Keratinocyte (primary cell): ENCODE results near the gene POLR2M. TPM values are rescaled to one million over a fixed set of nuclear protein-coding genes. Genes with fewer than 3 reads are reported as not detected.

Source experiments
- DNase-seq: peaks from one replicate; pipeline ENCODE4 v3.0.0-alpha.2; 2011; ENCODE audit warnings: low read depth, missing footprints, low spot score
- FAIRE-seq: peaks from 2 replicates; lab custom pipeline; 2011; peaks lifted over from hg19 to GRCh38; lab: Jason Lieb, UNC
- H2AFZ ChIP-seq: 2 replicates; pipeline ENCODE4 v1.6.0; 2012; ENCODE audit warnings: low read length, control low read depth, inconsistent platforms; ENCODE audit not compliant: control insufficient read depth
- H3K27ac ChIP-seq: 2 replicates; pipeline ENCODE4 v1.5.1; 2011; ENCODE audit warnings: low read length; ENCODE audit not compliant: control insufficient read depth, insufficient read depth
- H3K27me3 ChIP-seq: 3 replicates; pipeline ENCODE4 v1.6.0; 2011; ENCODE audit warnings: low read length; ENCODE audit not compliant: control insufficient read depth, insufficient read depth; ENCODE audit errors: extremely low read depth
- H3K36me3 ChIP-seq, 2 experiments: 2 replicates in 1 of 2; 3 replicates in 1 of 2; pipeline ENCODE4 v1.5.1; 2011; ENCODE audit warnings: low read length in 2 of 2, mild to moderate bottlenecking in 1 of 2; ENCODE audit not compliant: control insufficient read depth in 2 of 2, insufficient read depth in 2 of 2; ENCODE audit errors: extremely low read depth in 1 of 2
- H3K4me1 ChIP-seq: 3 replicates; pipeline ENCODE4 v1.5.1; 2011; ENCODE audit warnings: low read length; ENCODE audit not compliant: control insufficient read depth, insufficient read depth; ENCODE audit errors: extremely low read depth
- H3K4me2 ChIP-seq: 3 replicates; pipeline ENCODE4 v1.6.0; 2011; ENCODE audit warnings: low read depth, low read length; ENCODE audit not compliant: control insufficient read depth, insufficient read depth; ENCODE audit errors: extremely low read depth
- H3K4me3 ChIP-seq, 3 experiments: fragments of 200-600 bp in 1 of 3; sonication (generic) in 1 of 3; 2 replicates in 2 of 3; 3 replicates in 1 of 3; pipeline ENCODE4 v1.5.1; 2011 to 2016; ENCODE audit warnings: low read length in 3 of 3, mild to moderate bottlenecking in 3 of 3, control low read depth in 2 of 3, inconsistent platforms in 1 of 3, low read depth in 1 of 3, mixed read lengths in 1 of 3, mixed run types in 1 of 3, moderate library complexity in 1 of 3; ENCODE audit not compliant: control insufficient read depth in 2 of 3, insufficient read depth in 2 of 3; ENCODE audit errors: extremely low read depth in 1 of 3
- H3K79me2 ChIP-seq: 2 replicates; pipeline ENCODE4 v1.6.0; 2012; ENCODE audit warnings: low read length; ENCODE audit not compliant: control insufficient read depth, insufficient read depth
- H3K9ac ChIP-seq: 3 replicates; pipeline ENCODE4 v1.6.0; 2011; ENCODE audit warnings: low read length; ENCODE audit not compliant: control insufficient read depth, insufficient read depth; ENCODE audit errors: extremely low read depth
- H3K9me1 ChIP-seq: 3 replicates; pipeline ENCODE4 v1.6.0; 2011; ENCODE audit warnings: low read length; ENCODE audit not compliant: control insufficient read depth, insufficient read depth; ENCODE audit errors: extremely low read depth
- H3K9me3 ChIP-seq: 2 replicates; pipeline ENCODE4 v1.5.1; 2012; ENCODE audit warnings: low read depth, low read length; ENCODE audit not compliant: control insufficient read depth
- H4K20me1 ChIP-seq: 3 replicates; pipeline ENCODE4 v1.6.0; 2011; ENCODE audit warnings: low read length; ENCODE audit not compliant: control insufficient read depth, insufficient read depth; ENCODE audit errors: extremely low read depth
- EZH2 ChIP-seq: IDR thresholded peaks from one replicate; pipeline ENCODE4 v1.6.1; 2012; ENCODE audit warnings: inconsistent platforms, mild to moderate bottlenecking, low read length, moderate library complexity
- dilution Hi-C: fragments of 300-500 bp; cut with MboI; formaldehyde crosslinking; loops from one replicate; pipeline ENCODE4 v1.7.0; 2020; ENCODE audit warnings: low sequenced_read_pairs; ENCODE audit not compliant: extremely low pct_ligation_motif_present
- polyA plus RNA-seq, 5 experiments: library from polyadenylated mRNA; depleted of rRNA in 3 of 5; stranded (reverse) in 3 of 5; stranded (forward) in 1 of 5; unstranded in 1 of 5; fragments of >200 nt; gene quantifications; 1 replicate in 1 of 5; 2 replicates in 3 of 5; 3 replicates in 1 of 5; pipeline versions ENCODE4 v1.2.1 to v1.2.3, GENCODE V29; 2011 to 2012; ENCODE audit warnings: missing spikeins in 2 of 5, low read depth in 1 of 5, low replicate concordance in 1 of 5
- TF ChIP-seq, protein P1 (sequence below), 3 experiments: IDR thresholded peaks in 1 of 3; conservative IDR thresholded peaks in 1 of 3; optimal IDR thresholded peaks in 1 of 3; 2 replicates in 2 of 3; 3 replicates in 1 of 3; pipeline versions ENCODE3 to v1.5.1; 2011; ENCODE audit warnings: low read length in 3 of 3, mild to moderate bottlenecking in 3 of 3, moderate library complexity in 2 of 3, control low read depth in 1 of 3, inconsistent platforms in 1 of 3; ENCODE audit not compliant: insufficient read depth in 2 of 3; ENCODE audit errors: extremely low read depth in 1 of 3

Gene POLR2M
- polyA plus RNA-seq, 1 donor (not counting 4 experiments of a cell fraction or from before 2014, with no cell fraction given) = 40.6 TPM

DNA sequence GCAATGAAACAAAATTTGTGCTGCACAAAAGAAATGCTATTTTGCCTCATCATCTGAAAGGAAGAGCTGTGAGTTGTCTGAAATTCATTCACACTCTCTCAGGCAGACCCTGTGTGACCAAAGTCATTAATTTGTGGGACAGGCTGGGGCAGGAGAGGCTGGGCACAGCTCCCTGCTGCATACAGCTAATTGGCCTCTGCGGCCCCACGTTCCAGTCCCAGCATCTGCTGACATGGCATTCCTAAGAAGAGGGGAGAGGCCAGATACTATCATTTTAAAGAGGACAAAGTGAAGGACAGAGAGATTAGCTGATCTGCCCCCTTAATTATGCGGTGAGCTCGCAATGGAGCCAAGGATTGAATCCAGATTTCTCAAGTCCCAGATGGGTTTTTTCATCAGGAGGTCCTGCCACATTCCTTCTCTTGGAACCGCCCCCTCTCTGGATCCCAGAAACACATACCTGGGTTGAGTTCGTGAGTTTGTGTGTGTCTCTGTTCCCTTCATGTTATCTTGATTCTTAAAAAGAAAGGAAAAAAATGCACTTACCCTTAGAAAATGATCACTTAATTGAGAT is 25.1 kb downstream of the POLR2M start:
- FAIRE-seq = no peak
- H3K4me2 ChIP-seq = no peak overlapping the region
- dilution Hi-C loops = no loop called here
- no peaks in the 10 kb centered on the region for H3K27me3 ChIP-seq
- H3K9me1 ChIP-seq = no peaks in the 10 kb centered on the region
- H3K4me1 ChIP-seq = peaks cover 18% of the 10 kb centered on the region
- no peaks in the 10 kb centered on the region for H3K9me3 ChIP-seq
- no peaks in the 10 kb centered on the region for H3K36me3 ChIP-seq
- H3K79me2 ChIP-seq = no peaks in the 10 kb centered on the region
- H3K4me3 ChIP-seq = no peak overlapping the region
- TF ChIP-seq EZH2 = no peak
- TF ChIP-seq, protein P1, sequence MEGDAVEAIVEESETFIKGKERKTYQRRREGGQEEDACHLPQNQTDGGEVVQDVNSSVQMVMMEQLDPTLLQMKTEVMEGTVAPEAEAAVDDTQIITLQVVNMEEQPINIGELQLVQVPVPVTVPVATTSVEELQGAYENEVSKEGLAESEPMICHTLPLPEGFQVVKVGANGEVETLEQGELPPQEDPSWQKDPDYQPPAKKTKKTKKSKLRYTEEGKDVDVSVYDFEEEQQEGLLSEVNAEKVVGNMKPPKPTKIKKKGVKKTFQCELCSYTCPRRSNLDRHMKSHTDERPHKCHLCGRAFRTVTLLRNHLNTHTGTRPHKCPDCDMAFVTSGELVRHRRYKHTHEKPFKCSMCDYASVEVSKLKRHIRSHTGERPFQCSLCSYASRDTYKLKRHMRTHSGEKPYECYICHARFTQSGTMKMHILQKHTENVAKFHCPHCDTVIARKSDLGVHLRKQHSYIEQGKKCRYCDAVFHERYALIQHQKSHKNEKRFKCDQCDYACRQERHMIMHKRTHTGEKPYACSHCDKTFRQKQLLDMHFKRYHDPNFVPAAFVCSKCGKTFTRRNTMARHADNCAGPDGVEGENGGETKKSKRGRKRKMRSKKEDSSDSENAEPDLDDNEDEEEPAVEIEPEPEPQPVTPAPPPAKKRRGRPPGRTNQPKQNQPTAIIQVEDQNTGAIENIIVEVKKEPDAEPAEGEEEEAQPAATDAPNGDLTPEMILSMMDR (optimal IDR thresholded peaks at IDR 0.05 in 1 of 3, IDR thresholded peaks at IDR 0.05 in 1 of 3, conservative IDR thresholded peaks at IDR 0.05 in 1 of 3; ENCODE audit: extremely low read depth in 1 of 3, insufficient read depth in 2 of 3, low read length in 3 of 3) = no peak
- no peak for DNase-seq
- H4K20me1 ChIP-seq = no peaks in the 10 kb centered on the region
- no peak overlapping the region for H3K9ac ChIP-seq
- H3K27ac ChIP-seq = no peak overlapping the region
- no peak overlapping the region for H2AFZ ChIP-seq

GRCh38 chr15:57732526-57733331 is 26.2 kb downstream of the POLR2M start:
- FAIRE-seq = peak; percentile 61
- TF ChIP-seq EZH2 = no peak
- TF ChIP-seq, protein P1 (optimal IDR thresholded peaks at IDR 0.05 in 1 of 3, IDR thresholded peaks at IDR 0.05 in 1 of 3, conservative IDR thresholded peaks at IDR 0.05 in 1 of 3; ENCODE audit: extremely low read depth in 1 of 3, insufficient read depth in 2 of 3, low read length in 3 of 3) = peak; percentile 77 to 83 (median 83)
- no peaks in the 10 kb centered on the region for H4K20me1 ChIP-seq
- H3K4me2 ChIP-seq = peak overlapping the region; percentile 38
- H3K9me1 ChIP-seq = no peaks in the 10 kb centered on the region
- no peak overlapping the region for H3K27ac ChIP-seq
- peaks cover 7% of the 10 kb centered on the region for H3K4me1 ChIP-seq
- no peak overlapping the region for H3K4me3 ChIP-seq
- no peak for DNase-seq
- no peaks in the 10 kb centered on the region for H3K27me3 ChIP-seq
- H2AFZ ChIP-seq = no peak overlapping the region
- dilution Hi-C loops = no loop called here
- H3K36me3 ChIP-seq = no peaks in the 10 kb centered on the region
- no peaks in the 10 kb centered on the region for H3K9me3 ChIP-seq
- H3K79me2 ChIP-seq = no peaks in the 10 kb centered on the region
- H3K9ac ChIP-seq = no peak overlapping the region
